IPS-20b (cell line): ENCODE results near the gene AAK1.
"Not testable (repeated sequence)": the region's sequence is repeated elsewhere in the genome, so short reads cannot be mapped to it uniquely, and the experiment has no call there.

ENCODE experiments used
- H3K27ac ChIP-seq: one replicate; pipeline ENCODE4 v1.5.1; 2013; ENCODE audit warnings: low read length
- H3K27me3 ChIP-seq: 2 replicates; pipeline ENCODE4 v1.6.1; 2013; ENCODE audit warnings: mild to moderate bottlenecking, low read length, inconsistent platforms; ENCODE audit not compliant: insufficient read depth
- H3K36me3 ChIP-seq: 2 replicates; pipeline ENCODE4 v1.6.1; 2013; ENCODE audit warnings: low read depth, mild to moderate bottlenecking, inconsistent platforms, low read length, moderate library complexity; ENCODE audit not compliant: insufficient read depth
- H3K4me1 ChIP-seq: 2 replicates; pipeline ENCODE4 v1.6.1; 2013; ENCODE audit warnings: mild to moderate bottlenecking, control low read depth, inconsistent platforms, low read length, moderate library complexity; ENCODE audit not compliant: insufficient read depth
- H3K4me3 ChIP-seq: 2 replicates; pipeline ENCODE4 v1.5.1; 2013; ENCODE audit warnings: mild to moderate bottlenecking, low read length, inconsistent platforms
- H3K9ac ChIP-seq: 2 replicates; pipeline ENCODE4 v1.6.1; 2013; ENCODE audit warnings: low read depth, mild to moderate bottlenecking, inconsistent platforms, low read length, moderate library complexity
- H3K9me3 ChIP-seq: 2 replicates; pipeline ENCODE4 v1.6.1; 2013; ENCODE audit warnings: mild to moderate bottlenecking, low read depth, low read length, inconsistent platforms; ENCODE audit not compliant: insufficient read depth

Gene AAK1

GRCh38 chr2:69564604-69565003 lies 78.9 kb downstream of the AAK1 start:
- Histone ChIP-seq H3K27ac (no peak overlapping the region), H3K9me3 (no peaks in the 10 kb centered on the region), H3K27me3 (no peaks in the 10 kb centered on the region), H3K4me3 (no peak overlapping the region), H3K36me3 (no peaks in the 10 kb centered on the region), H3K4me1 (peaks cover 5% of the 10 kb centered on the region; the same call in 1 of the 2 replicates), H3K9ac (no peak overlapping the region)

- no peaks in the 10 kb centered on the region for H3K27me3 ChIP-seq
- no peak overlapping the region for H3K9ac ChIP-seq
- H3K27ac ChIP-seq, result no peak overlapping the region
- H3K9me3 ChIP-seq, result no peaks in the 10 kb centered on the region
- H3K36me3 ChIP-seq, result no peaks in the 10 kb centered on the region
- no peak overlapping the region for H3K4me3 ChIP-seq
- peaks cover 5% of the 10 kb centered on the region; the same call in 1 of the 2 replicates for H3K4me1 ChIP-seq
Observed at GRCh38 chr2:69563021-69563420, 80.5 kb downstream of the AAK1 start.

GRCh38 chr2:69561101-69561500 lies 82.4 kb downstream of the AAK1 start:
- Histone ChIP-seq H3K9me3 (no peaks in the 10 kb centered on the region), H3K27ac (no peak overlapping the region), H3K27me3 (no peaks in the 10 kb centered on the region)

GRCh38 chr2:69560147-69560482 lies 83.4 kb downstream of the AAK1 start:
- Histone ChIP-seq H3K4me1 (peaks cover 5% of the 10 kb centered on the region; the same call in 1 of the 2 replicates), H3K27ac (no peak overlapping the region), H3K4me3 (no peak overlapping the region), H3K27me3 (no peaks in the 10 kb centered on the region), H3K36me3 (0 out of 2 replicates have a peak, but pooled peaks cover 3% of the 10 kb centered on the region), H3K9ac (no peak overlapping the region), H3K9me3 (no peaks in the 10 kb centered on the region)

More at GRCh38 chr2:69561101-69561500, 82.4 kb downstream of the AAK1 start:
- Histone ChIP-seq H3K9ac (no peak overlapping the region), H3K4me1 (peaks cover 5% of the 10 kb centered on the region; the same call in 1 of the 2 replicates), H3K36me3 (no peaks in the 10 kb centered on the region), H3K4me3 (no peak overlapping the region)

GRCh38 chr2:69559442-69560146 lies 83.9 kb downstream of the AAK1 start:
- Histone ChIP-seq H3K4me1 (peaks cover 5% of the 10 kb centered on the region; the same call in 1 of the 2 replicates), H3K9ac (no peak overlapping the region), H3K27me3 (no peaks in the 10 kb centered on the region), H3K36me3 (peaks cover 5% of the 10 kb centered on the region; the same call in 1 of the 2 replicates), H3K9me3 (no peaks in the 10 kb centered on the region), H3K27ac (no peak overlapping the region), H3K4me3 (no peak overlapping the region)

GRCh38 chr2:69556008-69556407 lies 87.5 kb downstream of the AAK1 start:
- Histone ChIP-seq H3K36me3 (peaks cover 5% of the 10 kb centered on the region; the same call in 1 of the 2 replicates), H3K9me3 (no peaks in the 10 kb centered on the region), H3K27ac (no peak overlapping the region), H3K4me1 (peaks cover 5% of the 10 kb centered on the region; the same call in 1 of the 2 replicates), H3K9ac (no peak overlapping the region), H3K4me3 (no peak overlapping the region), H3K27me3 (no peaks in the 10 kb centered on the region)

- Histone ChIP-seq H3K27me3 (no peaks in the 10 kb centered on the region), H3K36me3 (peaks cover 5% of the 10 kb centered on the region; the same call in 1 of the 2 replicates), H3K27ac (no peak overlapping the region), H3K4me1 (peaks cover 2% of the 10 kb centered on the region; the same call in 1 of the 2 replicates), H3K4me3 (no peak overlapping the region), H3K9ac (no peak overlapping the region), H3K9me3 (no peaks in the 10 kb centered on the region)
Observed at GRCh38 chr2:69554981-69555380, 88.6 kb downstream of the AAK1 start.

GRCh38 chr2:69554568-69554967 lies 89.0 kb downstream of the AAK1 start:
- H3K36me3 ChIP-seq, result peaks cover 5% of the 10 kb centered on the region; the same call in 1 of the 2 replicates
- H3K27ac ChIP-seq, result no peak overlapping the region
- no peaks in the 10 kb centered on the region for H3K27me3 ChIP-seq
- H3K9me3 ChIP-seq, result no peaks in the 10 kb centered on the region
- no peak overlapping the region for H3K4me3 ChIP-seq
- no peak overlapping the region for H3K9ac ChIP-seq
- no peaks in the 10 kb centered on the region for H3K4me1 ChIP-seq

GRCh38 chr2:69553991-69554390 lies 89.5 kb downstream of the AAK1 start:
- Histone ChIP-seq H3K4me1 (no peaks in the 10 kb centered on the region), H3K4me3 (no peak overlapping the region), H3K27me3 (no peaks in the 10 kb centered on the region), H3K9ac (no peak overlapping the region), H3K36me3 (peaks cover 5% of the 10 kb centered on the region; the same call in 1 of the 2 replicates), H3K27ac (no peak overlapping the region), H3K9me3 (no peaks in the 10 kb centered on the region)

- H3K36me3 ChIP-seq, H3K9ac ChIP-seq, H3K4me3 ChIP-seq, H3K27me3 ChIP-seq, H3K27ac ChIP-seq, H3K4me1 ChIP-seq: not testable (repeated sequence)
- H3K9me3 ChIP-seq, result peaks cover 12% of the 10 kb centered on the region
Observed at GRCh38 chr2:69550511-69550910, 93.0 kb downstream of the AAK1 start.

GRCh38 chr2:69549421-69549820 lies 94.1 kb downstream of the AAK1 start:
- no peaks in the 10 kb centered on the region for H3K36me3 ChIP-seq
- no peak overlapping the region for H3K27ac ChIP-seq
- H3K4me1 ChIP-seq, result no peaks in the 10 kb centered on the region
- H3K27me3 ChIP-seq, result no peaks in the 10 kb centered on the region
- H3K9me3 ChIP-seq, result peaks cover 12% of the 10 kb centered on the region
- no peak overlapping the region for H3K4me3 ChIP-seq
- H3K9ac ChIP-seq, result no peak overlapping the region

- no peaks in the 10 kb centered on the region for H3K4me1 ChIP-seq
- no peak overlapping the region for H3K4me3 ChIP-seq
- H3K27me3 ChIP-seq, result no peaks in the 10 kb centered on the region
- no peak overlapping the region for H3K27ac ChIP-seq
- H3K9me3 ChIP-seq, result peaks cover 12% of the 10 kb centered on the region
- no peak overlapping the region for H3K9ac ChIP-seq
- peaks cover under 1% of the 10 kb centered on the region; the same call in 1 of the 2 replicates for H3K36me3 ChIP-seq
Observed at GRCh38 chr2:69547984-69548715, 95.4 kb downstream of the AAK1 start.
